NCI-H1436 treated with DMSO at 0.1 percent for 48 hours (cell line): Measurements from ENCODE around the gene MORN2.
"Not testable (repeated sequence)": the region's sequence is repeated elsewhere in the genome, so short reads cannot be mapped to it uniquely, and the experiment has no call there.

Source experiments
- DNase-seq: peaks from one replicate; lab custom pipeline; 2025; lab: John Stamatoyannopoulos, UW

Gene MORN2

DNA sequence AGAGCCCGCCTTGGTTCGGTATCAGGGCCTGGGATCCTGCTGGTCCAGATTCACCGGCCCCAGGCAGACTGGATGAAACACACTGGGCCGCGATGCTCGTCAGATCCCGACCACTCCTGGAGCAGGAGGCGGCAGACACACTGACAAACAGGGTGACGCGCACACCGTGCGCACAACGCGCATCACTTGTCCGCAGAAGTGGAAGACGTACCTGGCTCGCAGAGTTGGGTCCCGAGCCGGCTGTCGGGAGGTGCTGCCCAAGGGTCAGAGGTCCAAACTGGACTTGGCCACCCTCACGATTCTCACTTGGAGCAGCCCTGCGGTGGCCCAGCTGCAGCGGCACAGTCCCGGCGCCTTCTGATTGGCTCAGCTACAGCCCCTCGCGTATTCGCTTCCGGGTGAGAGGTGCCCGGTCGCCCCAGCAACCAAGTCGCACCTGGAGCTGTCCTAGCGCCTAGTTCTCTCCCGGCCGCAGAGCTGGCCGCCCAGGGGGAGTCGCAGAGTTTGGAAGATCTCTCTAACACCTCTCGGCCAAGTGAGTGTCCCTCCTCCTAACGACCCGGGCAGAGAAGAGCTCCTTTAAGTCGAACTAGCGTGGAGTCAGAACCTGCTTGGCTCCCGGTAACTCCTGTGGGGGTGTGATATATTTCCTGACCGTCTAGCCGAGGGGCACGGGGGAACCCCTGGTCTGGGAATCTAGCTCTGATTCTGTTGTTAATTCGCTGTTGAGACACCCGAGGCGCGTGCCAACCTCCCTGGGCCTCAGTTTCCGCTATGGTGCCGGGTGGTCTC is at the start of gene MORN2, which contains the start of gene DHX57:
Gene MORN2, plus strand, starts transcription at position 401 of the 792 bp plus-strand sequence.
Gene DHX57, minus strand, starts transcription at position 359 of the 792 bp plus-strand sequence. CDS start 7,529 bp downstream, outside the sequence.
- peak; percentile 17 for DNase-seq

DNA sequence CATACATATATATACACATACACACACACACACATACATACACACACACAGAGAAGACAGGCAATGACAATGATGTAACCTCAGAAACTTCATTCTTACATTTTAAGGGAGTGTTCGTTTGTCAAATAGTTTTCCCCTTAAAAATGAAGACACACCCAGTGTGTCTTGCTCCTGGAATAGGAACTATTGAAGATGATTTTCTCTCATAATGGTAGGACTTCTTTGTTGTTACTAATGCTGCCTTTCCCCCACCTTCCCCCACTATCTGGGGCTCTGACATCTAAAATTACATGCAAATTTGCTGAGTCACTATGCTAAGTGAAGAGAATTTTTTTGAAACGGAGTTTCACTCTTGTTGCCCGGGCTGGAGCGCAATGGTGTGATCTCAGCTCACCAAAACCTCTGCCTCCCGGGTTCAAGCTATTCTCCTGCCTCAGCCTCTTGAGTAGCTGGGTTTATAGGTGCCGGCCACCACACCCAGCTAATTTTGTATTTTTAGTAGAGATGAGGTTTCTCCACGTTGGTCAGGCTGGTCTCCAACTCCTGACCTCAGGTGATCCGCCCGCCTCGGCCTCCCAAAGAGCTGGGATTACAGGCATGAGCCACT is 48.1 kb upstream of the MORN2 start:
- not testable (repeated sequence) for DNase-seq

- no peak for DNase-seq
These were observed 47.3 kb upstream of the MORN2 start for GRCh38 chr2:38828460-38828859.

DNA sequence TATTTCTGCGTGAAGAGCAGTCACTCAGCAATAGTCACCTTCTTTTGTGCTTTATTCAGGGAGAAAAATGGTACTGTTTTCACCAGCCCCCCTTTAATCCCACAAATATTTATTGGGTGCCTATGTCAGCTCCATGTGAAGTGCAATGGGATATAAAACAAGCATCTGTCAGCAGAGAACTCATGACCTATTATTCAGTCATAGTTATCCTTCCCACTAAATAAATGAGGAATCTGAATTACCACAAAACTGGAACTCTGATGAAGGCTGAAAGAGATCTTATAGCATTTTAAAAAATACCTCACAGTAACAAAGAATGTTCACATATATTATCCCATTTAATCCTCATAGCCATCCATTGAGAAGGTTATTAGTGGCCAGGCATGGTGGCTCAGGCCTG is 45.8 kb upstream of the MORN2 start:
- no peak for DNase-seq

DNA sequence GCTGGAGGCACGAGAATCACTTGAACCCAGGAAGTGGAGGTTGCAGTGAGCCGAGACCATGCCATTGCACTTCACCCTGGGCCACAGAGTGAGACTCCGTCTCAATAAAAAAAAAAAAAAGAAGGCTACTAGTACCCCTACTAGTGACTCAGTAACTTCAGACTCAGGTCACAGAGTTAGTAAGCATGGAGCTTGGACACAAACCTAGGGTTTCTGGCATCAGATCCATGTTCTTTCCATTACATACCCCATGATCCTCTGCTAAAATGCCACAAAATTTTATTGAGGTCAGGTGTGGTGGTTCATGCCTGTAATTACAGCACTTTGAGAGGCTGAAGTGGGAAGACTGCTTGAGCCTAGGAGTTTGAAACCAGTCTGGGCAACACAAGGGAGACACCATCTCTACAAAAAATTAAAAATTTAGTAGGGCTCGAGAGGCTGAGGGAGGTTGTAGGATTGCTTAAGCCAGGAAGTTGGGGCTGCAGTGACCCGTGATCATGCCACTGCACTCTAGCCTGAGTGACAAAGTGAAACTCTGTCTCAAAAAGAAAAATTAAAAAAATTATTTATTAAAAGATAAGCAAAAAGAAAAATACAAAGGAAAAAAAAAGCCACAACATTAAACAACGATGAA is 45.1 kb upstream of the MORN2 start:
- no peak for DNase-seq

GRCh38 chr2:38835015-38835601 is 40.7 kb upstream of the MORN2 start:
- no peak for DNase-seq

DNA sequence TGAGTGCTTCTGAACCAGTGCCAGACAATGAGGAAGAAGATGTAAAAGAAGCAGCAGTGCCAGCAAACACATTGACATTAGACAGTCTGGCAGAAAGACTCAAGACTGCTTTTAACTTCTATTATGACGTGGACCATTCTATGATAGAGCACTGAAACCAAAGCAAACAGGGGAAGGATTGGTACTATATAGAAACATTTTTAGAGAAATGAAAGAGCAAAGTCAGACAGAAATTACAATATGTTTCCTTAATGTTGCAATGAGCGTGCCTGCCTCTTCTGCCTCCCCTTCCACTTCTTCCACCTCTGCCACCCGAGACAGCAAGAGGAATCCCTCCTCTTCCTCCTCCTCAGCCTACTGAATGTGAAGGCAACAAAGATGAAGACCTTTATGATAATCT is 39.8 kb upstream of the MORN2 start:
- DNase-seq = no peak

GRCh38 chr2:38836791-38837190 is 39.0 kb upstream of the MORN2 start:
- no peak for DNase-seq

GRCh38 chr2:38850045-38850444 is 25.7 kb upstream of the MORN2 start:
- no peak for DNase-seq

GRCh38 chr2:38856165-38856564 is 19.6 kb upstream of the MORN2 start:
- no peak for DNase-seq

DNA sequence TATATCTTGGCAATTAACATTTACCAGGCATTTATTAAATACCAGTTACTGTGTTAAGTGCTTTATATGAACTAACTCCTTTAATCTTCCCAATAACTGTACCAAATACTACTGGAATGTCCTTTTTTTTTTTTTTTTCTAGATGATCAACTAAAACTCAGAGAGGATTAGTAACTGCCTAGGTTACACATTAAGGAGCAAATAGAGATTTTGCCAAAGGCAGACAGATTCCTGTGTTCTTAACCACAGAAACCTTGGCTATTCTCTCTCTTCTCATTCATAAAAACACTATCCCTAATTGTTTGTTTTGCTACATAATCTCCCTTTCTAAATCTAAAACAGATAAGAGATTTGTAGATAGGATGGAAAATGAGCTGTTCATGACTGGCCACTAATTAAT is 13.3 kb upstream of the MORN2 start:
- DNase-seq = no peak

- no peak for DNase-seq
These were observed 12.6 kb upstream of the MORN2 start for GRCh38 chr2:38863061-38863695.

GRCh38 chr2:38866773-38867443 is 8.9 kb upstream of the MORN2 start:
- no peak for DNase-seq

- no peak for DNase-seq
These were observed 4.3 kb upstream of the MORN2 start for GRCh38 chr2:38871432-38871831.

- no peak for DNase-seq
These were observed 2.0 kb upstream of the MORN2 start for GRCh38 chr2:38873763-38874162.

- no peak for DNase-seq
These were observed 575 bp upstream of the MORN2 start for GRCh38 chr2:38875227-38875575.

- no peak for DNase-seq
These were observed 631 bp downstream of the MORN2 start for GRCh38 chr2:38876407-38876806.

DNA sequence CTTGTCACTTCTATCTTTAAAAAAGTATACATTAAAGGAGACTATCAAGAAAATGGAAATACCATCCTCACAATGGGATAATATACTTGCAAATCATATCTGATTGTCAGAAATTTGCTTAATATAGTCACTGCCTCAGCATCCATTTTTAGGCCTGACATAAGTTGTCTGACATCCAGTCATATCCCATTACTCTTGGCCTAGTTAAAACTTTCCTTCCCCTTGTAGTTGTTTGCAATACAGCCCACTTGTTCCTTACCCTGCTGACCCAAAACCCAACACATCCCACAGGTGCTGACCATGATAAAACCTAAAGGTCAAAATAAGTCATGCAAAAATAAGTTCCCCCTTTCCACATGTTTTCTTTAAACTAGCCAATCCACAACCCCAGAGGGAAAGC is 10.3 kb downstream of the MORN2 start:
- no peak for DNase-seq

GRCh38 chr2:38887347-38887746 is 11.6 kb downstream of the MORN2 start:
- no peak for DNase-seq

- no peak for DNase-seq
These were observed 12.3 kb downstream of the MORN2 start for GRCh38 chr2:38887902-38888554.

GRCh38 chr2:38889045-38889444 is 13.3 kb downstream of the MORN2 start:
- no peak for DNase-seq
